SU-DHL-6 (cell line): Measurements from ENCODE around the gene DMD.

ENCODE experiments used
- EZH2phosphoT487 ChIP-seq: fragments of 200-600 bp; sonication (generic), shearing (Covaris generic); conservative IDR thresholded peaks from 2 replicates; pipeline ENCODE4 v1.6.1; 2018; ENCODE audit warnings: mild to moderate bottlenecking, antibody characterized with exemption, low read length, moderate library complexity, mixed read lengths
- TF ChIP-seq, protein P1 (sequence below): fragments of 200-600 bp; sonication (generic); IDR thresholded peaks from one replicate; pipeline ENCODE4 v1.5.1; 2017; ENCODE audit warnings: antibody characterized with exemption, mild to moderate bottlenecking, low read length, moderate library complexity; ENCODE audit not compliant: insufficient read depth, poor library complexity, severe bottlenecking

GRCh38 chrX:31800219-31800618 lies 1411.1 kb downstream of the DMD start:
- TF ChIP-seq, protein P1, sequence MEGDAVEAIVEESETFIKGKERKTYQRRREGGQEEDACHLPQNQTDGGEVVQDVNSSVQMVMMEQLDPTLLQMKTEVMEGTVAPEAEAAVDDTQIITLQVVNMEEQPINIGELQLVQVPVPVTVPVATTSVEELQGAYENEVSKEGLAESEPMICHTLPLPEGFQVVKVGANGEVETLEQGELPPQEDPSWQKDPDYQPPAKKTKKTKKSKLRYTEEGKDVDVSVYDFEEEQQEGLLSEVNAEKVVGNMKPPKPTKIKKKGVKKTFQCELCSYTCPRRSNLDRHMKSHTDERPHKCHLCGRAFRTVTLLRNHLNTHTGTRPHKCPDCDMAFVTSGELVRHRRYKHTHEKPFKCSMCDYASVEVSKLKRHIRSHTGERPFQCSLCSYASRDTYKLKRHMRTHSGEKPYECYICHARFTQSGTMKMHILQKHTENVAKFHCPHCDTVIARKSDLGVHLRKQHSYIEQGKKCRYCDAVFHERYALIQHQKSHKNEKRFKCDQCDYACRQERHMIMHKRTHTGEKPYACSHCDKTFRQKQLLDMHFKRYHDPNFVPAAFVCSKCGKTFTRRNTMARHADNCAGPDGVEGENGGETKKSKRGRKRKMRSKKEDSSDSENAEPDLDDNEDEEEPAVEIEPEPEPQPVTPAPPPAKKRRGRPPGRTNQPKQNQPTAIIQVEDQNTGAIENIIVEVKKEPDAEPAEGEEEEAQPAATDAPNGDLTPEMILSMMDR = no peak
- no peak for TF ChIP-seq EZH2phosphoT487
